ENCODE results near the gene CABP2. TPM values are rescaled to one million over a fixed set of nuclear protein-coding genes. Genes with fewer than 3 reads are reported as not detected.
A peak's percentile ranks its signal among the peaks of the same experiment; 100 is the strongest.
"Not testable (repeated sequence)": the region's sequence is repeated elsewhere in the genome, so short reads cannot be mapped to it uniquely, and the experiment has no call there.

CABP2 gene
- total and polyA plus RNA-seq, 7 experiments from 2014 or later, result not detected

- Mint-ChIP-seq H3K27ac (no peak overlapping the region), H3K9me3 (no peaks in the 10 kb centered on the region), H3K4me3 (no peak overlapping the region), H3K36me3 (no peaks in the 10 kb centered on the region), H3K4me1 (peaks cover 1 to 7% (median 2%) of the 10 kb centered on the region in 7 donors), H3K27me3 (peaks cover 0 to 31% (median 0%) of the 10 kb centered on the region in 5 donors)
- H3K4me1 ChIP-seq (ENCODE audit: control insufficient read depth in 2 of 2, insufficient read depth in 2 of 2, low read length in 2 of 2), result peaks cover 0 to 2% of the 10 kb centered on the region in 2 donors
- H3K27ac ChIP-seq (ENCODE audit: low read depth, low read length), result no peak overlapping the region
- ChIA-PET CTCF (no interaction called here), POLR2A (interaction anchor here (0.6 kb wide), 1 partner anchor 103 kb away, joined by 3 read pairs; no protein-coding TSS in a partner anchor)
- DNase-seq (no peak), ATAC-seq (no peak)
- H3K9me3 ChIP-seq (ENCODE audit: control insufficient read depth in 2 of 3, low read length in 3 of 3), result no peaks in the 10 kb centered on the region
- H3K4me3 ChIP-seq (ENCODE audit: low read length), result no peak overlapping the region
- H3K36me3 ChIP-seq (ENCODE audit: control insufficient read depth in 2 of 3, insufficient read depth in 3 of 3, low read length in 3 of 3), result no peaks in the 10 kb centered on the region
- intact Hi-C loops (cut with micrococcal nuclease), result no loop called here
- no peaks in the 10 kb centered on the region for H3K27me3 ChIP-seq (ENCODE audit: control insufficient read depth in 2 of 2, insufficient read depth in 2 of 2, low read length in 2 of 2)
Observed at GRCh38 chr11:67514116-67514515, 9.1 kb downstream of the CABP2 start.

- H3K36me3 ChIP-seq (ENCODE audit: control insufficient read depth in 2 of 3, insufficient read depth in 3 of 3, low read length in 3 of 3); H3K4me3 ChIP-seq (ENCODE audit: low read length); intact Hi-C loops (cut with micrococcal nuclease); H3K36me3 Mint-ChIP-seq; H3K9me3 ChIP-seq (ENCODE audit: control insufficient read depth in 2 of 3, low read length in 3 of 3); DNase-seq; POLR2A ChIA-PET; H3K27ac ChIP-seq (ENCODE audit: low read depth, low read length); H3K9me3 Mint-ChIP-seq; CTCF ChIA-PET; H3K4me3 Mint-ChIP-seq; ATAC-seq; H3K27me3 ChIP-seq (ENCODE audit: control insufficient read depth in 2 of 2, insufficient read depth in 2 of 2, low read length in 2 of 2); H3K27ac Mint-ChIP-seq: not testable (repeated sequence)
- H3K4me1 ChIP-seq (ENCODE audit: control insufficient read depth in 2 of 2, insufficient read depth in 2 of 2, low read length in 2 of 2), result peaks cover 17 to 21% of the 10 kb centered on the region in 2 donors
- peaks cover 13 to 20% (median 14%) of the 10 kb centered on the region in 7 donors for H3K4me1 Mint-ChIP-seq
- H3K27me3 Mint-ChIP-seq, result peaks cover 0 to 32% (median 0%) of the 10 kb centered on the region in 5 donors
Observed at GRCh38 chr11:67511558-67511957, 11.7 kb downstream of the CABP2 start.

- peaks cover 0 to 10% (median 0%) of the 10 kb centered on the region in 5 donors for H3K36me3 Mint-ChIP-seq
- peak overlapping the region in 5 of 9 donors; percentile 3 to 98 (median 79) for H3K27ac Mint-ChIP-seq
- Histone ChIP-seq H3K4me3 (ENCODE audit: low read length) (no peak overlapping the region), H3K9me3 (ENCODE audit: control insufficient read depth in 2 of 3, low read length in 3 of 3) (no peaks in the 10 kb centered on the region), H3K4me1 (ENCODE audit: control insufficient read depth in 2 of 2, insufficient read depth in 2 of 2, low read length in 2 of 2) (peaks cover 31 to 33% of the 10 kb centered on the region in 2 donors), H3K36me3 (ENCODE audit: control insufficient read depth in 2 of 3, insufficient read depth in 3 of 3, low read length in 3 of 3) (peaks cover 0 to 6% (median 0%) of the 10 kb centered on the region in 3 experiments), H3K27me3 (ENCODE audit: control insufficient read depth in 2 of 2, insufficient read depth in 2 of 2, low read length in 2 of 2) (no peaks in the 10 kb centered on the region), H3K27ac (ENCODE audit: low read depth, low read length) (no peak overlapping the region)
- intact Hi-C loops (cut with micrococcal nuclease), result no loop called here
- peak overlapping the region in 5 of 10 donors; percentile 16 to 95 (median 38) for H3K4me3 Mint-ChIP-seq
- CTCF ChIA-PET, result interaction anchor here (0.6 kb wide), 1 partner anchor 11 kb away, joined by 3 read pairs; no protein-coding TSS in a partner anchor
- H3K9me3 Mint-ChIP-seq, result peaks cover 0 to 5% (median 0%) of the 10 kb centered on the region in 11 donors
- ATAC-seq (no peak), DNase-seq (no peak)
- POLR2A ChIA-PET, result no interaction called here
- H3K27me3 Mint-ChIP-seq, result peaks cover 0 to 28% (median 0%) of the 10 kb centered on the region in 5 donors
- H3K4me1 Mint-ChIP-seq, result peaks cover 24 to 33% (median 26%) of the 10 kb centered on the region in 7 donors
Observed at GRCh38 chr11:67510023-67510345, 13.3 kb downstream of the CABP2 start.

- peak overlapping the region; percentile 86 to 95 (median 90) for H3K4me3 Mint-ChIP-seq
- Histone ChIP-seq H3K36me3 (ENCODE audit: control insufficient read depth in 2 of 3, insufficient read depth in 3 of 3, low read length in 3 of 3) (peaks cover 0 to 9% (median 0%) of the 10 kb centered on the region in 3 experiments), H3K9me3 (ENCODE audit: control insufficient read depth in 2 of 3, low read length in 3 of 3) (no peaks in the 10 kb centered on the region), H3K27me3 (ENCODE audit: control insufficient read depth in 2 of 2, insufficient read depth in 2 of 2, low read length in 2 of 2) (no peaks in the 10 kb centered on the region), H3K27ac (ENCODE audit: low read depth, low read length) (peak overlapping the region; percentile 96), H3K4me3 (ENCODE audit: low read length) (peak overlapping the region; percentile 91), H3K4me1 (ENCODE audit: control insufficient read depth in 2 of 2, insufficient read depth in 2 of 2, low read length in 2 of 2) (peaks cover 34 to 37% of the 10 kb centered on the region in 2 donors)
- POLR2A ChIA-PET, result interaction anchor here (0.6 to 2.4 kb wide), 12 partner anchors 22 to 665 kb away, joined by 3 to 14 read pairs (median 4); partner anchors contain the start of genes AIP, POLD4, PPP1CA and RAD9A
- peaks cover 26 to 39% (median 31%) of the 10 kb centered on the region in 7 donors for H3K4me1 Mint-ChIP-seq
- CTCF ChIA-PET, result interaction anchor here (1.0 to 1.1 kb wide), 2 partner anchors 89 to 120 kb away, joined by 3 to 4 read pairs; no protein-coding TSS in a partner anchor
- peak overlapping the region; percentile 87 to 98 (median 96) for H3K27ac Mint-ChIP-seq
- DNase-seq, result peak; percentile 98 to 100 (median 99)
- peaks cover 0 to 5% (median 0%) of the 10 kb centered on the region in 11 donors for H3K9me3 Mint-ChIP-seq
- intact Hi-C loops (cut with micrococcal nuclease), result loop anchor here (1.0 to 5.0 kb wide), 18 partner anchors 39 to 1191 kb away; partner anchors contain the start of genes NDUFV1 (in 2 of the 2), RPS6KB2 (in 2 of the 2), ANKRD13D (in 1 of the 2) and CD248 (in 1 of the 2)
- ATAC-seq, result peak; percentile 62
- H3K36me3 Mint-ChIP-seq, result peaks cover 0 to 11% (median 0%) of the 10 kb centered on the region in 5 donors
- peaks cover 0 to 19% (median 0%) of the 10 kb centered on the region in 5 donors for H3K27me3 Mint-ChIP-seq
Observed at GRCh38 chr11:67508486-67509121, 14.6 kb downstream of the CABP2 start.

- peaks cover 40 to 43% of the 10 kb centered on the region in 2 donors for H3K4me1 ChIP-seq (ENCODE audit: control insufficient read depth in 2 of 2, insufficient read depth in 2 of 2, low read length in 2 of 2)
Observed at GRCh38 chr11:67507864-67508485, 15.3 kb downstream of the CABP2 start, which contains the start of gene CDK2AP2. TSS of gene CDK2AP2 (minus strand) at chr11:67508162. CDS start at chr11:67508082, 80 bp downstream.

More at GRCh38 chr11:67507864-67508485, 15.3 kb downstream of the CABP2 start, which contains the start of gene CDK2AP2:
- Histone ChIP-seq H3K4me3 (ENCODE audit: low read length) (peak within 1 kb of the TSS; percentile 91), H3K27me3 (ENCODE audit: control insufficient read depth in 2 of 2, insufficient read depth in 2 of 2, low read length in 2 of 2) (no peaks in the 10 kb centered on the region), H3K27ac (ENCODE audit: low read depth, low read length) (peak within 1 kb of the TSS; percentile 96), H3K9me3 (ENCODE audit: control insufficient read depth in 2 of 3, low read length in 3 of 3) (no peaks in the 10 kb centered on the region), H3K36me3 (ENCODE audit: control insufficient read depth in 2 of 3, insufficient read depth in 3 of 3, low read length in 3 of 3) (peaks cover 0 to 9% (median 0%) of the 10 kb centered on the region in 3 experiments)
- POLR2A ChIA-PET, result interaction anchor here (0.6 to 2.4 kb wide), 14 partner anchors 22 to 664 kb away, joined by 3 to 14 read pairs (median 4); partner anchors contain the start of genes AIP, POLD4, PPP1CA and RAD9A
- peaks cover 0 to 18% (median 0%) of the 10 kb centered on the region in 5 donors for H3K27me3 Mint-ChIP-seq
- DNase-seq (peak in 8 of 9 donors; percentile 89 to 97 (median 96)), ATAC-seq (peak; percentile 81)
- H3K4me3 Mint-ChIP-seq, result peak within 1 kb of the TSS; percentile 89 to 95 (median 90)
- intact Hi-C loops (cut with micrococcal nuclease), result loop anchor here (1.0 to 5.0 kb wide), 18 partner anchors 39 to 1191 kb away; partner anchors contain the start of genes NDUFV1 (in 2 of the 2), RPS6KB2 (in 2 of the 2), ANKRD13D (in 1 of the 2) and CD248 (in 1 of the 2)
- peaks cover 26 to 45% (median 36%) of the 10 kb centered on the region in 7 donors for H3K4me1 Mint-ChIP-seq
- H3K9me3 Mint-ChIP-seq, result peaks cover 0 to 5% (median 0%) of the 10 kb centered on the region in 11 donors
- H3K36me3 Mint-ChIP-seq, result peaks cover 0 to 14% (median 0%) of the 10 kb centered on the region in 5 donors
- peak within 1 kb of the TSS; percentile 87 to 98 (median 96) for H3K27ac Mint-ChIP-seq
- CTCF ChIA-PET, result interaction anchor here (1.0 to 1.1 kb wide), 2 partner anchors 88 to 119 kb away, joined by 3 to 4 read pairs; no protein-coding TSS in a partner anchor

Data from naive thymus-derived CD4-positive, alpha-beta T cell (primary cell).